Glutamatergic neuron (in vitro differentiated cells): ENCODE measurements around the gene CTTNBP2. TPM values are rescaled to one million over a fixed set of nuclear protein-coding genes. Genes with fewer than 3 reads are reported as not detected.

Experiments
- DNase-seq: peaks from one replicate; pipeline ENCODE4 v3.0.0; 2022
- H3K27ac Mint-ChIP-seq: one replicate; pipeline ENCODE4 v1.8.0; 2020; ENCODE audit warnings: mild to moderate bottlenecking, mixed read lengths, inconsistent platforms; ENCODE audit not compliant: unreplicated experiment
- H3K27me3 Mint-ChIP-seq: one replicate; pipeline ENCODE4 v1.8.0; 2020; ENCODE audit warnings: mild to moderate bottlenecking, moderate library complexity, mixed read lengths, inconsistent platforms; ENCODE audit not compliant: unreplicated experiment
- H3K36me3 Mint-ChIP-seq: one replicate; pipeline ENCODE4 v1.8.0; 2020; ENCODE audit warnings: mild to moderate bottlenecking, mixed read lengths, inconsistent platforms; ENCODE audit not compliant: unreplicated experiment
- H3K4me1 Mint-ChIP-seq: one replicate; pipeline ENCODE4 v1.8.0; 2020; ENCODE audit warnings: mild to moderate bottlenecking, low read depth, mixed read lengths, inconsistent platforms; ENCODE audit not compliant: unreplicated experiment
- H3K4me3 Mint-ChIP-seq: one replicate; pipeline ENCODE4 v1.8.0; 2020; ENCODE audit warnings: mild to moderate bottlenecking, mixed read lengths, inconsistent platforms; ENCODE audit not compliant: unreplicated experiment
- H3K9me3 Mint-ChIP-seq: one replicate; pipeline ENCODE4 v1.8.0; 2020; ENCODE audit warnings: mild to moderate bottlenecking, moderate library complexity, mixed read lengths, inconsistent platforms; ENCODE audit not compliant: unreplicated experiment
- CTCF ChIP-seq: fragments of 200-600 bp; sonication (generic); IDR thresholded peaks from one replicate; pipeline ENCODE4 v1.5.0; 2021; ENCODE audit not compliant: partially characterized antibody, unreplicated experiment
- total RNA-seq: library from RNA; stranded (reverse); fragmentation: NEBNext Ultra II Directional; extraction: Animal tissue kit (Norgen Biotek cat#: 25700); gene quantifications from one replicate; pipeline ENCODE4 v1.2.1, GENCODE V29; 2021; ENCODE audit not compliant: unreplicated experiment

The CTTNBP2 gene
- total RNA-seq, 1 donor from 2014 or later: 22.2 TPM

DNA sequence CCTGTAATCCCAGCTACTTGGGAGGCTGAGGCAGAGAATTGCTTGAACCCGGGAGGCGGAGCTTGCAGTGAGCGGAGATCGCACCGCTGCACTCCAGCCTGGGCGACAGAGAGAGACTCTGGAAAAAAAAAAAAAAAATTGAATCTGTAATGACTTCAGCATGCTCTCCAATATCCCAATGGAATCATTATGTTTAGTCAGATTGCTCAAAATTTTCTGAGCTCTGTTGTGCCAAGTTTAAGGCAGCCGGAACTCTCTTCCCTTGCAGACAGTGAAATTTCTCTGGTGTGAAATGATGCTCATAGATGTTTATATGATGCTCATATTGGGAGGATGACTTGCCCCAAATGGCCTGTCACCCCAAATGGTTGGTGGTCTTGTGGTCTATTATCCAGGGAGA, 180.9 kb downstream of the CTTNBP2 start:
- DNase-seq: no peak
- Mint-ChIP-seq H3K36me3 (no peaks in the 10 kb centered on the region), H3K4me3 (no peak overlapping the region), H3K9me3 (no peaks in the 10 kb centered on the region), H3K27me3 (peaks cover 4% of the 10 kb centered on the region), H3K27ac (no peak overlapping the region), H3K4me1 (no peaks in the 10 kb centered on the region)
- TF ChIP-seq CTCF: no peak

GRCh38 chr7:117690147-117690546, 183.1 kb downstream of the CTTNBP2 start:
- H3K36me3 Mint-ChIP-seq: no peaks in the 10 kb centered on the region
- TF ChIP-seq CTCF: no peak
- H3K4me3 Mint-ChIP-seq: no peak overlapping the region
- H3K27me3 Mint-ChIP-seq: peaks cover 8% of the 10 kb centered on the region
- H3K27ac Mint-ChIP-seq: no peak overlapping the region
- H3K4me1 Mint-ChIP-seq: peaks cover 3% of the 10 kb centered on the region
- no peak for DNase-seq
- H3K9me3 Mint-ChIP-seq: peaks cover 2% of the 10 kb centered on the region

- Mint-ChIP-seq H3K9me3 (peaks cover 2% of the 10 kb centered on the region), H3K36me3 (no peaks in the 10 kb centered on the region), H3K27me3 (peaks cover 8% of the 10 kb centered on the region), H3K4me3 (no peak overlapping the region), H3K27ac (no peak overlapping the region), H3K4me1 (peaks cover 3% of the 10 kb centered on the region)
- TF ChIP-seq CTCF: no peak
- DNase-seq: no peak
Observed at GRCh38 chr7:117689406-117689805, 183.8 kb downstream of the CTTNBP2 start.

DNA sequence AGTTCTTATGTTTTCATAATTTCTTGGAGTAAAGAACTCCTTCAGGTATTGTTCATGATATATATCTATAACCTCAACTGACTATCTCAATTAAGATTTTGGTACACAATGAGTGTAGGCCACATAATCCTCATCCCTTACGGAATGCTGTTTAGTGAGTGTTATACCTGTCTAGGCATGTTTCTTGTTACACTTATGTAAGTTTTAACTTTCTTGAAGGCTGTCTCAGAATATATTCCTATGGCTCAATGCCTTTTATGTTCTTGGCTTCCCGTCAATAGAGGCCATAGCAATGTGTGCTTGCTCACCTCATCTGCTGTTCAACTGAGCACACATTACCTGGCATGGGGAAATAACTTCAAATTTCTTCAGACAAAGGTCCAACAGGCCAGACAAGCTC, 185.1 kb downstream of the CTTNBP2 start:
- Mint-ChIP-seq H3K4me3 (no peak overlapping the region), H3K27ac (no peak overlapping the region), H3K27me3 (peaks cover 6% of the 10 kb centered on the region), H3K9me3 (peaks cover 2% of the 10 kb centered on the region), H3K4me1 (peaks cover 3% of the 10 kb centered on the region), H3K36me3 (no peaks in the 10 kb centered on the region)
- no peak for TF ChIP-seq CTCF
- no peak for DNase-seq

DNA sequence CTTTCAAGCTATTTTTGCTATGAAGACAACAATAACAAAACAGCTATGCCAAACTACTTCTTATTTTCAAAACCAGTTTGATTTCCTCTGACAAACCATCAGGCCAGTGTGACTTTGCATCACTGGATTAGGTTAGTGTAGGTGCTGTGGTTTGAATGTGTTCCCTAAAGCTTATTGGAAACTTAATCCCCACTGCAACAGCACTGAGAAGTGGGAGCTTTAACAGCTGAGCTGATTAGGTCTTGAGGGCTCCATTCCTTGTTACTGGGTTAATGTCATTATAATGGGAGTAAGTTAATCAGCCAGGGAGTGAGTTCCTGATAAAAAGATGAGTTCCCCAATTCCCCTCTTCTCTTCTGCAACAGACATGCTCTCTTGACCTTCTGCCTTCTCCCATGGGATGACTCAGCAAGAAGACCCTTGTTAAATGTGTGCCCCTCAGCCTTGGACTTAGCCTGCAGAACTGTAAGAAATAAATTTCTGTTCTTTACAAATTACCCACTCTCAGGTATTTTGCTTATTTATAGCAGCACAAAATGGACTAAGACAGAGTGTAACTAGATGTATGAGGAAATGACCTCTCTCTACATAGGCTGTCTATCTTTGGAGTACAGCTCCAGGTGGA, 186.8 kb downstream of the CTTNBP2 start:
- H3K36me3 Mint-ChIP-seq: no peaks in the 10 kb centered on the region
- peaks cover 3% of the 10 kb centered on the region for H3K4me1 Mint-ChIP-seq
- no peak overlapping the region for H3K4me3 Mint-ChIP-seq
- DNase-seq: no peak
- no peak for TF ChIP-seq CTCF
- H3K9me3 Mint-ChIP-seq: peaks cover 2% of the 10 kb centered on the region
- H3K27me3 Mint-ChIP-seq: peaks cover 6% of the 10 kb centered on the region
- H3K27ac Mint-ChIP-seq: no peak overlapping the region
